DOHH2 (cell line): ENCODE measurements around the gene POLA1.

Source experiments
- CTCF ChIP-seq: fragments of 200-600 bp; sonication (generic); IDR thresholded peaks from one replicate; pipeline ENCODE4 v1.5.1; 2014; ENCODE audit warnings: antibody characterized with exemption, mild to moderate bottlenecking, low read depth, low read length; ENCODE audit not compliant: poor library complexity, severe bottlenecking
- EZH2phosphoT487 ChIP-seq: fragments of 200-600 bp; sonication (generic); IDR thresholded peaks from 2 replicates; pipeline ENCODE4 v1.6.1; 2017; ENCODE audit warnings: borderline replicate concordance, mild to moderate bottlenecking, antibody characterized with exemption, low read length, moderate library complexity, mixed read lengths

GRCh38 chrX:24965372-24965771, 271.7 kb downstream of the POLA1 start:
- TF ChIP-seq CTCF = no peak
- no peak for TF ChIP-seq EZH2phosphoT487
